Measurements from ENCODE around the gene RUNX2. TPM values are rescaled to one million over a fixed set of nuclear protein-coding genes. Genes with fewer than 3 reads are reported as not detected.
A peak's percentile ranks its signal among the peaks of the same experiment; 100 is the strongest.

RUNX2 gene
- total and polyA plus RNA-seq, 5 donors: 0.26 to 0.93 (median 0.39) TPM

GRCh38 chr6:45491048-45491735 lies 163.1 kb downstream of the RUNX2 start:
- Histone ChIP-seq H3K4me1 (ENCODE audit: control insufficient read depth, insufficient read depth, low read length) (no peaks in the 10 kb centered on the region), H3K9me3 (ENCODE audit: control insufficient read depth, low read length) (no peaks in the 10 kb centered on the region), H3K27ac (ENCODE audit: low read length) (no peak overlapping the region), H3K4me3 (ENCODE audit: low read length) (no peak overlapping the region), H3K27me3 (ENCODE audit: control insufficient read depth, insufficient read depth) (no peaks in the 10 kb centered on the region)
- ATAC-seq (no peak), DNase-seq (no peak)
- intact Hi-C loops (cut with DNase I): no loop called here
- 82% methylated on average over 5 of the region's 5 CpGs for WGBS

GRCh38 chr6:45491874-45492273 lies 163.7 kb downstream of the RUNX2 start:
- DNase-seq (no peak), ATAC-seq (no peak)
- Histone ChIP-seq H3K27me3 (ENCODE audit: control insufficient read depth, insufficient read depth) (no peaks in the 10 kb centered on the region), H3K4me1 (ENCODE audit: control insufficient read depth, insufficient read depth, low read length) (no peaks in the 10 kb centered on the region), H3K9me3 (ENCODE audit: control insufficient read depth, low read length) (no peaks in the 10 kb centered on the region), H3K4me3 (ENCODE audit: low read length) (no peak overlapping the region), H3K27ac (ENCODE audit: low read length) (no peak overlapping the region)
- intact Hi-C loops (cut with DNase I): no loop called here
- 93% methylated on average over 6 of the region's 6 CpGs for WGBS

- intact Hi-C loops (cut with DNase I): no loop called here
- WGBS: 95% methylated on average over 2 of the region's 2 CpGs
- H3K4me1 ChIP-seq (ENCODE audit: control insufficient read depth, insufficient read depth, low read length): no peaks in the 10 kb centered on the region
- ATAC-seq (no peak), DNase-seq (no peak)
- no peak overlapping the region for H3K27ac ChIP-seq (ENCODE audit: low read length)
- H3K9me3 ChIP-seq (ENCODE audit: control insufficient read depth, low read length): no peaks in the 10 kb centered on the region
- no peaks in the 10 kb centered on the region for H3K27me3 ChIP-seq (ENCODE audit: control insufficient read depth, insufficient read depth)
- H3K4me3 ChIP-seq (ENCODE audit: low read length): no peak overlapping the region
These were observed 165.6 kb downstream of the RUNX2 start for GRCh38 chr6:45493761-45494160.

GRCh38 chr6:45494416-45495135 lies 166.4 kb downstream of the RUNX2 start:
- no peaks in the 10 kb centered on the region for H3K9me3 ChIP-seq (ENCODE audit: control insufficient read depth, low read length)
- WGBS: 89% methylated on average over 3 of the region's 3 CpGs
- H3K4me3 ChIP-seq (ENCODE audit: low read length): no peak overlapping the region
- no peaks in the 10 kb centered on the region for H3K27me3 ChIP-seq (ENCODE audit: control insufficient read depth, insufficient read depth)
- no peak for ATAC-seq
- intact Hi-C loops (cut with DNase I): no loop called here
- no peak overlapping the region for H3K27ac ChIP-seq (ENCODE audit: low read length)
- DNase-seq: no peak
- H3K4me1 ChIP-seq (ENCODE audit: control insufficient read depth, insufficient read depth, low read length): no peaks in the 10 kb centered on the region

GRCh38 chr6:45495429-45496084 lies 167.4 kb downstream of the RUNX2 start:
- ATAC-seq (no peak), DNase-seq (no peak)
- Histone ChIP-seq H3K4me1 (ENCODE audit: control insufficient read depth, insufficient read depth, low read length) (no peaks in the 10 kb centered on the region), H3K27me3 (ENCODE audit: control insufficient read depth, insufficient read depth) (no peaks in the 10 kb centered on the region), H3K9me3 (ENCODE audit: control insufficient read depth, low read length) (no peaks in the 10 kb centered on the region), H3K27ac (ENCODE audit: low read length) (no peak overlapping the region), H3K4me3 (ENCODE audit: low read length) (no peak overlapping the region)
- 58% methylated on average over 3 of the region's 3 CpGs for WGBS
- intact Hi-C loops (cut with DNase I): no loop called here

GRCh38 chr6:45496085-45496433 lies 167.9 kb downstream of the RUNX2 start:
- 83% methylated on average over 6 of the region's 6 CpGs for WGBS
- no peaks in the 10 kb centered on the region for H3K4me1 ChIP-seq (ENCODE audit: control insufficient read depth, insufficient read depth, low read length)
- H3K4me3 ChIP-seq (ENCODE audit: low read length): no peak overlapping the region
- ATAC-seq (no peak), DNase-seq (no peak)
- H3K27me3 ChIP-seq (ENCODE audit: control insufficient read depth, insufficient read depth): no peaks in the 10 kb centered on the region
- no peaks in the 10 kb centered on the region for H3K9me3 ChIP-seq (ENCODE audit: control insufficient read depth, low read length)
- intact Hi-C loops (cut with DNase I): no loop called here
- no peak overlapping the region for H3K27ac ChIP-seq (ENCODE audit: low read length)

- ATAC-seq (no peak), DNase-seq (no peak)
- no peaks in the 10 kb centered on the region for H3K9me3 ChIP-seq (ENCODE audit: control insufficient read depth, low read length)
- no peaks in the 10 kb centered on the region for H3K27me3 ChIP-seq (ENCODE audit: control insufficient read depth, insufficient read depth)
- intact Hi-C loops (cut with DNase I): no loop called here
- H3K27ac ChIP-seq (ENCODE audit: low read length): no peak overlapping the region
- no peaks in the 10 kb centered on the region for H3K4me1 ChIP-seq (ENCODE audit: control insufficient read depth, insufficient read depth, low read length)
- H3K4me3 ChIP-seq (ENCODE audit: low read length): no peak overlapping the region
- 42% methylated on average over 1 of the region's 1 CpG for WGBS
These were observed 170.5 kb downstream of the RUNX2 start for GRCh38 chr6:45498591-45498990.

GRCh38 chr6:45500924-45501816 lies 173.0 kb downstream of the RUNX2 start:
- no peak overlapping the region for H3K27ac ChIP-seq (ENCODE audit: low read length)
- DNase-seq: no peak
- intact Hi-C loops (cut with DNase I): no loop called here
- H3K4me1 ChIP-seq (ENCODE audit: control insufficient read depth, insufficient read depth, low read length): no peaks in the 10 kb centered on the region
- ATAC-seq: no peak
- H3K9me3 ChIP-seq (ENCODE audit: control insufficient read depth, low read length): no peaks in the 10 kb centered on the region
- WGBS: 81% methylated on average over 6 of the region's 6 CpGs
- H3K4me3 ChIP-seq (ENCODE audit: low read length): no peak overlapping the region
- H3K27me3 ChIP-seq (ENCODE audit: control insufficient read depth, insufficient read depth): no peaks in the 10 kb centered on the region

- no peaks in the 10 kb centered on the region for H3K4me1 ChIP-seq (ENCODE audit: control insufficient read depth, insufficient read depth, low read length)
- ATAC-seq: no peak
- no peak for DNase-seq
- H3K4me3 ChIP-seq (ENCODE audit: low read length): no peak overlapping the region
- 86% methylated on average over 6 of the region's 6 CpGs for WGBS
- intact Hi-C loops (cut with DNase I): no loop called here
- no peaks in the 10 kb centered on the region for H3K27me3 ChIP-seq (ENCODE audit: control insufficient read depth, insufficient read depth)
- no peaks in the 10 kb centered on the region for H3K9me3 ChIP-seq (ENCODE audit: control insufficient read depth, low read length)
- H3K27ac ChIP-seq (ENCODE audit: low read length): no peak overlapping the region
These were observed 174.3 kb downstream of the RUNX2 start for GRCh38 chr6:45502456-45502855.

- Histone ChIP-seq H3K4me1 (ENCODE audit: control insufficient read depth, insufficient read depth, low read length) (no peaks in the 10 kb centered on the region), H3K27me3 (ENCODE audit: control insufficient read depth, insufficient read depth) (no peaks in the 10 kb centered on the region), H3K9me3 (ENCODE audit: control insufficient read depth, low read length) (no peaks in the 10 kb centered on the region), H3K4me3 (ENCODE audit: low read length) (no peak overlapping the region), H3K27ac (ENCODE audit: low read length) (no peak overlapping the region)
- peak in 1 of 3 donors; percentile 29 for DNase-seq
- intact Hi-C loops (cut with DNase I): no loop called here
- 44% methylated on average over 5 of the region's 5 CpGs for WGBS
- ATAC-seq: no peak
These were observed 176.8 kb downstream of the RUNX2 start for GRCh38 chr6:45504947-45505346.

GRCh38 chr6:45505470-45505869 lies 177.3 kb downstream of the RUNX2 start:
- no peaks in the 10 kb centered on the region for H3K4me1 ChIP-seq (ENCODE audit: control insufficient read depth, insufficient read depth, low read length)
- no peak for ATAC-seq
- H3K9me3 ChIP-seq (ENCODE audit: control insufficient read depth, low read length): no peaks in the 10 kb centered on the region
- H3K4me3 ChIP-seq (ENCODE audit: low read length): no peak overlapping the region
- no peak overlapping the region for H3K27ac ChIP-seq (ENCODE audit: low read length)
- no peaks in the 10 kb centered on the region for H3K27me3 ChIP-seq (ENCODE audit: control insufficient read depth, insufficient read depth)
- intact Hi-C loops (cut with DNase I): no loop called here
- DNase-seq: no peak
- 87% methylated on average over 2 of the region's 2 CpGs for WGBS

Measured in right cardiac atrium (tissue), 5 donors.